Thoracic aorta (tissue), 2 donors: Measurements from ENCODE around the gene CDH11. TPM values are rescaled to one million over a fixed set of nuclear protein-coding genes. Genes with fewer than 3 reads are reported as not detected.

Source experiments
- ATAC-seq: fragments of 150-250 bp; one replicate; pipeline ENCODE4 v1.8.0; 2017; ENCODE audit warnings: low read depth; ENCODE audit not compliant: insufficient number of reproducible peaks, low FRiP score
- DNase-seq: peaks from one replicate; pipeline ENCODE4 v3.0.0-alpha.2; 2020; ENCODE audit warnings: low spot score
- H3K27ac ChIP-seq, 2 donors: fragments of 200-600 bp; sonication (generic); 1 replicate in 1 of 2; 2 replicates in 1 of 2; pipeline ENCODE4 v1.5.1; 2016; ENCODE audit warnings: mild to moderate bottlenecking in 2 of 2, moderate library complexity in 2 of 2
- H3K27me3 ChIP-seq: fragments of 200-600 bp; sonication (generic); replicated peaks from 2 replicates; pipeline ENCODE4 v1.6.0; 2016; ENCODE audit warnings: mild to moderate bottlenecking; ENCODE audit not compliant: insufficient read depth
- H3K36me3 ChIP-seq: fragments of 200-600 bp; sonication (generic); one replicate; pipeline ENCODE4 v1.5.1; 2016
- H3K4me1 ChIP-seq, 2 donors: fragments of 200-600 bp; sonication (generic); 1 replicate in 1 of 2; 2 replicates in 1 of 2; pipeline versions ENCODE4 v1.5.1 to v1.6.0; 2016; ENCODE audit warnings: low read depth in 2 of 2, mild to moderate bottlenecking in 1 of 2; ENCODE audit not compliant: control insufficient read depth in 1 of 2
- H3K4me3 ChIP-seq: fragments of 200-600 bp; sonication (generic); 2 replicates; pipeline ENCODE4 v1.5.1; 2016; ENCODE audit warnings: mild to moderate bottlenecking
- H3K9me3 ChIP-seq: fragments of 200-600 bp; sonication (generic); 2 replicates; pipeline ENCODE4 v1.5.1; 2016
- CTCF ChIP-seq: fragments of 200-600 bp; sonication (generic); IDR thresholded peaks from one replicate; pipeline ENCODE4 v1.5.1; 2019; ENCODE audit warnings: antibody characterized with exemption
- total RNA-seq, 2 donors: library from RNA; depleted of rRNA; stranded (reverse); fragments of >200 nt; gene quantifications; one replicate each; pipeline versions ENCODE4 v1.1.0 to v1.2.3, GENCODE V29; 2016

The CDH11 gene
- total RNA-seq, 2 donors from 2014 or later: 191 to 354 TPM

DNA sequence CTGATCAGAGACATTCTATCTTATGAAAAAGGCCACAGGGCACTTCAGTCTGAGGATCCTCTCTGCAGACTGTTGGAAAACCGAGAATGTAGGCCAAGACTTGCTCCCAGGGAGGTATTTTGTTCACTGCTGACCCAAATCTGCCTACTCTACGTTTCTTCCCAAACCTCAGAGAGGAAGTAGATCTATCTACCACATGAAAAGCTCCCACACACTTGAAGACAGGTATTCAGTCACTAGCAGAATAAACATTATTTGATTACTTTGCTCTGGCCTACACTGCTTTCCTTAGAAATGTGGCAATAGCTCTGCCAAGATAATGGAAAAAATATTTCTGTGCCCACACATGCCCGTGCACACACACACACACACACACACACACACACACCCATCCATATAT is 164.6 kb downstream of the CDH11 start:
- DNase-seq (no peak), ATAC-seq (no peak)
- H3K36me3 ChIP-seq: no peaks in the 10 kb centered on the region
- H3K4me3 ChIP-seq: no peak overlapping the region
- no peak overlapping the region for H3K27ac ChIP-seq
- H3K27me3 ChIP-seq: no peaks in the 10 kb centered on the region
- H3K4me1 ChIP-seq: peaks cover 0 to 8% of the 10 kb centered on the region in 2 donors
- TF ChIP-seq CTCF: no peak
- no peaks in the 10 kb centered on the region for H3K9me3 ChIP-seq

GRCh38 chr16:64952177-64952576 is 169.7 kb downstream of the CDH11 start:
- no peak for TF ChIP-seq CTCF
- DNase-seq (no peak), ATAC-seq (no peak)
- no peak overlapping the region for H3K4me3 ChIP-seq
- H3K36me3 ChIP-seq: peaks cover 8% of the 10 kb centered on the region
- no peaks in the 10 kb centered on the region for H3K27me3 ChIP-seq
- H3K27ac ChIP-seq: no peak overlapping the region
- no peaks in the 10 kb centered on the region for H3K9me3 ChIP-seq
- peaks cover 0 to 12% of the 10 kb centered on the region in 2 donors for H3K4me1 ChIP-seq

DNA sequence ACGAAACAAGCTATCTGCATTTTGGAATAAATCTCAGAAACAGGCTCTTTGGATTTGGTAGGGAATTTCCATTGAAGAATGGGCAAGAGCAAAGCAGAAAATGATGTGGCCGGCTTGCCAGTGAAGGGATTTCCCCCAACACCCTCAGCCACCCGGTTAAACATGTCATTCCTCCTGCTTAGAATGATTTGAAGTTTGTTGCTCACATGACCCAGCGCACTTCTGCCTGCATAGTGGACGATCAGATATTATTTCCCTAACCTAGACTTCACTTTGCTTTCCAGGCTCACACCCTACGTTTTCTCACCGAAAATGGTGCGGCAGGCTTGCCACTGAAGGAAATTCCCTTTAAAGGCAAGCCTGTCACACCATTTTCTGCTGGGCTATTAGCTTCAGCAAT is 170.7 kb downstream of the CDH11 start:
- no peak for ATAC-seq
- no peak for DNase-seq
- no peak for TF ChIP-seq CTCF
- Histone ChIP-seq H3K27ac (no peak overlapping the region), H3K4me1 (peaks cover 0 to 12% of the 10 kb centered on the region in 2 donors), H3K27me3 (no peaks in the 10 kb centered on the region), H3K9me3 (no peaks in the 10 kb centered on the region), H3K4me3 (no peak overlapping the region), H3K36me3 (peaks cover 8% of the 10 kb centered on the region)

DNA sequence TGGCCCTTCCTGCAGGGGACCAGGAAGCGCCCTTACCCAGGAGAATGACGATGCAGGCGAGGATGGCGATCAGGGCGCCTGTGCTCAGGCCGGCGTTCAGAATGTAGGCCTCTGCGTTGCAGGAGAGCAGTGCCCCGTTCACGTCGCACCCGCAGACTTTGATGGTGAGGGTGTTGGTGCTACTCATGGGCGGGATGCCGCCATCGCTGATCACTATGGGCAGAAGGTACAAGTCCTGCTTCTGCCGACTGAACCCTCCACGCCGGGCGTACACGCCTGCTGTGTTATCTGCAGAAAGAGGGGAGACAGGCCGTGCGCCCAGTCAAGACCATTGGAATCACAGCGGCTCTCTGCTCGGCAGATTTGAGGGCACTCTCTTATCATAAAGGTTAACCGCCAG is 171.1 kb downstream of the CDH11 start:
- DNase-seq (no peak), ATAC-seq (no peak)
- Histone ChIP-seq H3K4me3 (no peak overlapping the region), H3K4me1 (peaks cover 0 to 12% of the 10 kb centered on the region in 2 donors), H3K27me3 (no peaks in the 10 kb centered on the region), H3K36me3 (peaks cover 8% of the 10 kb centered on the region), H3K27ac (no peak overlapping the region), H3K9me3 (no peaks in the 10 kb centered on the region)
- no peak for TF ChIP-seq CTCF

DNA sequence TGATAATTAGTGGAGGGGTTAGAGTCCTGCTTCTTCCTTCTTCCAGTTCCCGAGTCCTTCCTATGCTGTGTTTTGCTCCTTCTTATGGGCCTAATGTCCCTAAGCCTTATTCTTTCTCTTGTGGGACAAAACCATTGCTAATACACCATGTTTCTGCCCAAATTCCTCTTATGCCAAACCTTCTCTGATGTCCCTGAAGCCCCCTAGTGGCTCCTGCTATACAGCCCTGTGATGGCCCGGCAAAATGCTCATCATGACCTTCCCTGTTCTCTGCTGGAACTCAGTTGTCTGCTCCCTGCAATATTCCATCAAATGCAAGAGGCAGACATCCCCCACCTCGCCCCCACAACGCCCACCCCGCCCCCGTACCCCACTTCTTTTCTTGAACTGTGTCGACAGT is 171.6 kb downstream of the CDH11 start:
- ATAC-seq: no peak

More for the DNA sequence above, 171.6 kb downstream of the CDH11 start:
- no peak for DNase-seq
- Histone ChIP-seq H3K4me1 (peaks cover 0 to 12% of the 10 kb centered on the region in 2 donors), H3K27me3 (no peaks in the 10 kb centered on the region), H3K27ac (no peak overlapping the region), H3K36me3 (peaks cover 8% of the 10 kb centered on the region), H3K9me3 (no peaks in the 10 kb centered on the region), H3K4me3 (no peak overlapping the region)
- TF ChIP-seq CTCF: no peak
